Gastrocnemius medialis (tissue), 4 donors: ENCODE data around the gene KLHL14. TPM values are rescaled to one million over a fixed set of nuclear protein-coding genes. Genes with fewer than 3 reads are reported as not detected.

Experiments
- ATAC-seq, 2 donors: fragments of 150-250 bp; one replicate each; pipeline ENCODE4 v1.9.1; 2016
- DNase-seq, 2 donors: peaks; one replicate each; pipeline ENCODE4 v3.0.0-alpha.2; 2019
- H3K27ac ChIP-seq, 4 donors: fragments of 200-600 bp; sonication (generic); 1 replicate in 1 of 4; 2 replicates in 3 of 4; pipeline ENCODE4 v1.5.1; 2016 to 2018; ENCODE audit warnings: mild to moderate bottlenecking in 2 of 4, moderate library complexity in 1 of 4
- H3K27me3 ChIP-seq, 3 donors: fragments of 200-600 bp; sonication (generic) in 2 of 3; 1 replicate in 1 of 3; 2 replicates in 2 of 3; pipeline versions ENCODE4 v1.5.1 to v1.6.0; 2016 to 2019; ENCODE audit warnings: mild to moderate bottlenecking in 1 of 3, moderate library complexity in 1 of 3
- H3K36me3 ChIP-seq, 2 donors: fragments of 200-600 bp; sonication (generic) in 1 of 2; one replicate each; pipeline ENCODE4 v1.5.1; 2017 to 2018
- H3K4me1 ChIP-seq, 2 donors: fragments of 200-600 bp; sonication (generic) in 1 of 2; one replicate each; pipeline ENCODE4 v1.5.1; 2016 to 2017; ENCODE audit warnings: mild to moderate bottlenecking in 2 of 2
- H3K4me3 ChIP-seq, 4 donors: fragments of 200-600 bp; sonication (generic) in 3 of 4; 1 replicate in 1 of 4; 2 replicates in 3 of 4; pipeline ENCODE4 v1.5.1; 2016 to 2019; ENCODE audit warnings: mild to moderate bottlenecking in 2 of 4
- H3K9me3 ChIP-seq, 3 donors: fragments of 200-600 bp; sonication (generic) in 2 of 3; 1 replicate in 1 of 3; 2 replicates in 2 of 3; pipeline ENCODE4 v1.5.1; 2016 to 2019
- CTCF ChIP-seq, 5 experiments: fragments of 450-650 bp in 3 of 5; fragments of 200-600 bp in 2 of 5; sonication (generic) in 2 of 5; IDR thresholded peaks in 4 of 5; conservative IDR thresholded peaks in 1 of 5; 1 replicate in 4 of 5; 2 replicates in 1 of 5; pipeline ENCODE4 v1.5.1; 2016 to 2019; ENCODE audit warnings: antibody characterized with exemption in 5 of 5, mild to moderate bottlenecking in 3 of 5, moderate library complexity in 3 of 5
- POLR2A ChIP-seq, 2 donors: fragments of 450-650 bp; IDR thresholded peaks; one replicate each; pipeline ENCODE4 v1.6.1; 2017; ENCODE audit warnings: antibody characterized with exemption in 2 of 2, mild to moderate bottlenecking in 2 of 2, moderate library complexity in 2 of 2
- in situ Hi-C, 4 donors: fragments of 200-750 bp; cut with MboI; loops; one replicate each; pipeline versions ENCODE4 v1.15.0 to v1.8.0; 2017; ENCODE audit warnings: low sequenced_read_pairs in 4 of 4
- intact Hi-C: fragments of 100-400 bp; cut with DNase I; formaldehyde crosslinking; loops from one replicate; pipeline ENCODE4 v1.15.1; 2023; ENCODE audit warnings: low total_unique reads
- total RNA-seq, 4 donors: library from RNA; depleted of rRNA; stranded (reverse); fragments of >200 nt; gene quantifications; one replicate each; pipeline versions ENCODE4 v1.1.0 to v1.2.3, GENCODE V29; 2016

KLHL14 gene
- total RNA-seq, 4 donors from 2014 or later: 0.04 TPM; not detected in 3

- in situ Hi-C loops (no loop called here), intact Hi-C loops (no loop called here)
- Histone ChIP-seq H3K4me3 (peak overlapping the region; percentile 48 to 54 (median 51)), H3K9me3 (no peaks in the 10 kb centered on the region), H3K36me3 (no peaks in the 10 kb centered on the region), H3K27ac (no peak overlapping the region), H3K4me1 (no peaks in the 10 kb centered on the region), H3K27me3 (no peaks in the 10 kb centered on the region)
- DNase-seq (no peak), ATAC-seq (no peak)
- TF ChIP-seq POLR2A (IDR thresholded peaks at IDR 0.05) (no peak), CTCF (IDR thresholded peaks at IDR 0.05 in 4 of 5, conservative IDR thresholded peaks at IDR 0.05 in 1 of 5) (no peak)
Observed at GRCh38 chr18:32730068-32730467, 42.8 kb downstream of the KLHL14 start.

GRCh38 chr18:32724071-32724749 is 48.6 kb downstream of the KLHL14 start:
- no peak for ATAC-seq
- TF ChIP-seq POLR2A (IDR thresholded peaks at IDR 0.05) (no peak), CTCF (IDR thresholded peaks at IDR 0.05 in 4 of 5, conservative IDR thresholded peaks at IDR 0.05 in 1 of 5) (no peak)
- in situ Hi-C loops (no loop called here), intact Hi-C loops (no loop called here)
- H3K27me3 ChIP-seq: no peaks in the 10 kb centered on the region
- no peak overlapping the region for H3K4me3 ChIP-seq
- no peak overlapping the region for H3K27ac ChIP-seq
- DNase-seq: no peak
- H3K9me3 ChIP-seq: no peaks in the 10 kb centered on the region
- no peaks in the 10 kb centered on the region for H3K4me1 ChIP-seq
- H3K36me3 ChIP-seq: no peaks in the 10 kb centered on the region

- H3K9me3 ChIP-seq: no peaks in the 10 kb centered on the region
- in situ Hi-C loops (no loop called here), intact Hi-C loops (no loop called here)
Observed at GRCh38 chr18:32722279-32722678, 50.5 kb downstream of the KLHL14 start.

GRCh38 chr18:32717126-32717525 is 55.7 kb downstream of the KLHL14 start:
- in situ Hi-C loops: no loop called here
- H3K9me3 ChIP-seq: no peaks in the 10 kb centered on the region
- H3K36me3 ChIP-seq: no peaks in the 10 kb centered on the region
- no peaks in the 10 kb centered on the region for H3K4me1 ChIP-seq
- no peaks in the 10 kb centered on the region for H3K27me3 ChIP-seq
- no peak overlapping the region for H3K27ac ChIP-seq
- no peak overlapping the region for H3K4me3 ChIP-seq
- intact Hi-C loops: no loop called here
- ATAC-seq: no peak
- DNase-seq: no peak
- TF ChIP-seq POLR2A (IDR thresholded peaks at IDR 0.05): no peak
- no peak for TF ChIP-seq CTCF (IDR thresholded peaks at IDR 0.05 in 4 of 5, conservative IDR thresholded peaks at IDR 0.05 in 1 of 5)

More at GRCh38 chr18:32722279-32722678, 50.5 kb downstream of the KLHL14 start:
- no peak overlapping the region for H3K4me3 ChIP-seq
- no peak overlapping the region for H3K27ac ChIP-seq
- H3K36me3 ChIP-seq: no peaks in the 10 kb centered on the region
- no peak for TF ChIP-seq CTCF (IDR thresholded peaks at IDR 0.05 in 4 of 5, conservative IDR thresholded peaks at IDR 0.05 in 1 of 5)
- TF ChIP-seq POLR2A (IDR thresholded peaks at IDR 0.05): no peak
- no peak for DNase-seq
- ATAC-seq: no peak
- no peaks in the 10 kb centered on the region for H3K27me3 ChIP-seq
- no peaks in the 10 kb centered on the region for H3K4me1 ChIP-seq
